Measurements from ENCODE around the gene SENP1. TPM values are rescaled to one million over a fixed set of nuclear protein-coding genes. Genes with fewer than 3 reads are reported as not detected.
A peak's percentile ranks its signal among the peaks of the same experiment; 100 is the strongest.

Gene SENP1
- total RNA-seq, 1 experiment from 2014 or later = 27.3 TPM

- in situ Hi-C loops (cut with HindIII; ENCODE audit: low sequenced_read_pairs) = no loop called here
- no peak for DNase-seq (ENCODE audit: low spot score)
Observed at GRCh38 chr12:48005750-48006021, 100.2 kb downstream of the SENP1 start.

GRCh38 chr12:48005001-48005749, 100.7 kb downstream of the SENP1 start:
- no peak for DNase-seq (ENCODE audit: low spot score)

GRCh38 chr12:48004053-48004941, 101.6 kb downstream of the SENP1 start, which contains the start of gene COL2A1:
Gene COL2A1 (minus strand): TSS chr12:48004476. CDS start chr12:48004321, 155 bp downstream.
- in situ Hi-C loops (cut with HindIII; ENCODE audit: low sequenced_read_pairs) = no loop called here

More at GRCh38 chr12:48005001-48005749, 100.7 kb downstream of the SENP1 start:
- in situ Hi-C loops (cut with HindIII; ENCODE audit: low sequenced_read_pairs) = no loop called here

DNA sequence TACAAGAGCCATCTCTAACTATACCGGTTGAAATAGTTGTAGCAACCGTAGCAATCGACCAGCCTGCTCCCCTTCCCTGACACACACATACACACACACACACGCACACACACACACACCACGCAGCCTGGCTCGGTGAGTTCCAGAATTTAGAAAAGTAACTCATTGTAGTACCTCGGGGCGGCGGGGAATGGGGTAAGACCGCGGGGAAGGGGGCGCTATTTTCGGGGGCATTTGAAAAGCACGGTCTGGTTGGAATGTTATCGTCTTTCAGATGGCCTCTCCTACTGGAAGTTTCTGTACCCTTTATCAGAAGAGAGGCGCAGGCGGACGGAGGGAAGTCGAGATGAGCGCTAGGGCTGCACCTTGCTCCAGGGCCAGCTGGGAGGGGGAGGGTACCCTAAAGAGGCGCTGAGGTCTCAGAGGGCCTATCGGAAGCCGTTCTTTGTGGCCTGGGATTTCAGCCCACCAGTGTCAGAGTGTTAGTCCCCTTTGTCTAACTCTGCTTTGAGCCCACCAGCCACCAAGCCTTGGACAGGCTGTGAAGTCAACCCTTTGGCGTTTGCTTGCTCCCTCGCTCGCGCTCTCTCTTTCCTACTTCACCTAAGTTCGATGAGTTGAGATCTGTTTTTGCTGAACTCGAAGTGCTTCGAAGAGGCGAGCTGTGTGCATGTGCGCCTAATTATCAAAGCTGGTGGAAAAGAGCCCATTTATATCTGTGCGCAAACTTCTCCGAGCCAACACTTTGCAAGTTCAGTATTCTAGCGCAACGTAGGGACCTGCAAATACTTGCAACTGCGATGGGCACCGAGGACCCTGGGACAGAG, 102.4 kb downstream of the SENP1 start:
- in situ Hi-C loops (cut with HindIII; ENCODE audit: low sequenced_read_pairs) = no loop called here
- DNase-seq (ENCODE audit: low spot score) = no peak

More at GRCh38 chr12:48004053-48004941, 101.6 kb downstream of the SENP1 start, which contains the start of gene COL2A1:
- DNase-seq (ENCODE audit: low spot score) = no peak

DNA sequence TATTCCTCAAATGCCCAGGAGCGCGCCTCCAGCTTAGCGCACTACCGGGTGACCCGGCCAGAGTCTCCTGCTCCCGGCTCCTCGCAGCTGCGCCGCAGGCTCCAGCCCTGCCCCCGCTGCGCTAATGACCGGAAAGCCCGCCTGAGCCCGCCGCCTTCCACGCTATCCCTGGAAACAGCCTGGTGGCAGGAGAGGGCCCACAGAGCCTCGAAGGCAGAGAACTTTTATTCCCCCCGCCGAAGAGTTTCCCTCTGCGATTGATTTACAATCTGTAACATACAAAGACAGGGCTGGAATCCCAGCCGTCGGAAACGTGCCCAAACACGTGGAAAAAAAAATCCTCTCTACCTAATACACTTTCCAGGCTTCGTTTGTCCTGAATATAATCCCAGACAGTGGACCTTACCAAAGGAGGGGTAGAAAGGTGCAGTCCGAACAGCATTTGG, 103.1 kb downstream of the SENP1 start:
- in situ Hi-C loops (cut with HindIII; ENCODE audit: low sequenced_read_pairs) = no loop called here

DNA sequence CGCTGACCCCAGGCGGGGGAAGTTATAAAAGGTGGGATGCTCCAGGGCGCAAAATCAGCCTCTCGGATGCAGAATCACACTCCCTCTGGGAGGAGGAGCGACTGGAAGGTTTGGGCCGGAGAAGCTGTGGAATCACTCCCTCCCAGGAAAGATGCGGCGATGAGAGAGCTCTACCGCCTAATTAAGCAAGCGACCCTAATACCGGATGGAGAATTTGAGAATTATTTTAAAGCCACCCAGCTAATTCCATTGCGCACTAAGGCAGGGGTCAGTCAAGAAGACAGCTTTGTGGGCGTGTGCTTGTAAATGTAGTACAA, 103.5 kb downstream of the SENP1 start:
- in situ Hi-C loops (cut with HindIII; ENCODE audit: low sequenced_read_pairs) = no loop called here
- no peak for DNase-seq (ENCODE audit: low spot score)

More for the DNA sequence above, 103.1 kb downstream of the SENP1 start:
- no peak for DNase-seq (ENCODE audit: low spot score)

DNA sequence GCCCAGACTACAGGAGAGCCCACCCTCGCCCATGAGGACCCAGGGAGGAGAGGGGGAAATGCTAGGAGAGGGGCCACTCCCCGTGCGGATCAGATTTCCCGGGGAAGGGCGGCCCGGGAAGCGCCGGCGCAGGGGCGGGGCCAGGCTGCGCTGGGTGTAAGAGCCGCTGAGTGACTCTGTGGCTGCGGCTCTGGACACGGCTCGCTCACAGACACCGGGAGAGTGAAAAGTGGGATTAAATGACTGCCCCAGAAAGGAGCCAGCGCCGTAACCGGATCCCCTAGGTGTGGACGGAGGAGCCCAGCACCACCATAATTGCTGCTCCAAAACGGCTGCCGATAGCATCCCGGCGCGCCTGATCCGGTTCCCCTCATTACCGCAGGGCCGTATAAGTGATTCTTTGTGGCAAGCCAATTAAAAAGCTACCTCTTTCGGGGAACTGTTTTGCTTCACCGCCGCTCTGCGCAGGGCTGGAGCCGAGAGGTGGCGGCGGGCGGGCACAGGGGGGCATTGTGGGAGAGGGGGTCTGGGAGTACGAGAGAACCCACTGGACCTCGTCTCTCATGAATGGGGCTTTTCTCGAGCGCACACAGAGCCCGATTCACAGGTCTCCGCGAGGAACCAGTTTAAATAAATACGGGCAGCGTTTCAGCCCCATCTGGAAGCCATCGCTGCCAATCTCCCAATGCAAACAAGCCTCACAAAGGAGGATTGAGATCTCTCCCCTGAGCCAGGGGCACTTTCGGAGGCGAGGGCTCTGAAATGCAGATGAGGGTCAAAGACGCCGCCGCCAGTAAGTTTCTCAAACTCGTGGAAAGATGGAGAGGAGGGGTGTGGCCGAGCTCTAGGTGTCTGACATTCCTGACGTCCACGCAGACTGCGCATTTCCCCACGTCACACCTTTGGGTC, 104.1 kb downstream of the SENP1 start:
- no peak for DNase-seq (ENCODE audit: low spot score)
- in situ Hi-C loops (cut with HindIII; ENCODE audit: low sequenced_read_pairs) = no loop called here

DNA sequence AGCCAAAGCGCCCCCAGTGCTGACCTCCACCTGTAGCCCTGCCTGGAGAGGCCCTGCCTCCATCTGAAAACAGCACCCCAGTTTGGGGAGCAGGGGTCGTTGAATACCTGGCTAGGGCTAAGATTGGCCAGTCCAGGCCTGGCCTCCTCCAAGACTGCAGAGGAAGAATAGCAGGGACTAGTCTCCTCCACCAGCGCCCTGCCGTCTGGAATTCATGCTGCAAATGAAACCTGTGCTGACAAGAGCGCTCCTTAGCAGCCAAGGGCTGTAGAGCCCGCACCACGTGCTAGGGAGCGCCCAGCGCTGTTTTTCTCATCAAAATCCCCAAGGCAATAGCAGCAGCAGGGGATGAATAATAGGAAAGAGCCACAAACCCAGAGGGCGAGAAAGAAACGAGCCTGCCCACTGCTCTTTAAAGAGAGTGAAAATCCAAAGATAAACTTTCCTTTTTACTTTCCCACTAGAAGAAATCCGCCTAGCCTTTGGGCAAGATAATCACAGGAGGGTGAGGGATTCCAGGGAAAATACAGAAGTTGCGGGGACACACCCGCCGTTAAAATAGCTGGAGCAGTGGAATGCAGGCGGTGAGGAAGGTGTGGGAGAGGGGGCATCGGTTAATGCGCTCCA, 104.9 kb downstream of the SENP1 start:
- in situ Hi-C loops (cut with HindIII; ENCODE audit: low sequenced_read_pairs) = no loop called here
- no peak for DNase-seq (ENCODE audit: low spot score)

DNA sequence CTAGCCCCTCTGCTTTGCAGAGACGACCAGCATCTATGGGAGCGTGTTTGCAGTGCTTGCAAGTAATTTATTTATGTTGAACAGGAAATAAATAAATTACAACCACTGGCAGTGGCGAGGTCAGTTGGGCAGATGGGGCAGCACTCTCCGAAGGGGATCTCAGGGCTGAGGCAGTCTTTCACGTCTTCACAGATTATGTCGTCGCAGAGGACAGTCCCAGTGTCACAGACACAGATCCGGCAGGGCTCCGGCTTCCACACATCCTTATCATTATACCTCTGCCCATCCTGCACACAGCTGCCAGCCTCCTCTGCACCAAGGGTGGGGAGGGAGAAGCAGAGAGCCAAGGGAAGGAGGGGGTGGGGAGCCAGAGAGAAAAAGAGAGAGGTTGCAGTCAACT, 106.1 kb downstream of the SENP1 start:
- in situ Hi-C loops (cut with HindIII; ENCODE audit: low sequenced_read_pairs) = no loop called here

GRCh38 chr12:47997321-47997720, 108.6 kb downstream of the SENP1 start:
- in situ Hi-C loops (cut with HindIII; ENCODE audit: low sequenced_read_pairs) = no loop called here
- DNase-seq (ENCODE audit: low spot score) = no peak

More for the DNA sequence above, 106.1 kb downstream of the SENP1 start:
- DNase-seq (ENCODE audit: low spot score) = no peak

- DNase-seq (ENCODE audit: low spot score) = peak; percentile 61
- in situ Hi-C loops (cut with HindIII; ENCODE audit: low sequenced_read_pairs) = no loop called here
Observed at GRCh38 chr12:47995981-47996401, 109.9 kb downstream of the SENP1 start.

DNA sequence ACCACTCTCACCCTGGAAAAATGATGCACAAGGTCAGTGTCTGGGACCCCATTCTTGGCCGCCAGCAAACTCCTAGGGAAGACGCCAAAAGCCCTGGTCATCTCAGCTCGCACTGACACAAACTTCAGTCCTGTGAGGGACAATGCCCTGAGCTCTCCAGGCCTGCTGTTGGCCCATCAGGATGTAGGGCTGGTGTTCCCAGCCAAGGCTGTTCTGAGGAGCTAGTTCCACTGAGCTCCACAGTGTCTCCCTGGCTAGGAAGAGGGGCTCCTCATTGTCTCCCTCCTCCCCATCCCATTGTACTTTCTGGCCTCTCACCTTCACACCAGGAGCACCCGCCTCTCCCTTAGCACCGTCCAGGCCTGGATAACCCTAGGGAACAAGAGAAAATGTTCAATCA, 112.4 kb downstream of the SENP1 start:
- in situ Hi-C loops (cut with HindIII; ENCODE audit: low sequenced_read_pairs) = no loop called here
- no peak for DNase-seq (ENCODE audit: low spot score)

Other genes starting within 250 kb of the SENP1 start
- gene VDR, start 201.1 kb downstream of the SENP1 start, total RNA-seq (2014; rRNA removed; shearing (Covaris generic)) = 0.06 and 0.07 TPM in 2 replicates
- gene TMEM106C, start 142.5 kb downstream of the SENP1 start, total RNA-seq (2014; rRNA removed; shearing (Covaris generic)) = 177 and 211 TPM in 2 replicates
- gene COL2A1, start 101.6 kb downstream of the SENP1 start, total RNA-seq (2014; rRNA removed; shearing (Covaris generic)) = 0.74 and 3.1 TPM in 2 replicates
- gene PFKM, start 13.3 kb upstream of the SENP1 start, total RNA-seq (2014; rRNA removed; shearing (Covaris generic)) = 71.9 and 90.2 TPM in 2 replicates
- 10.4 and 11.0 TPM in 2 replicates for gene ASB8, start 51.4 kb upstream of the SENP1 start, total RNA-seq (2014; rRNA removed; shearing (Covaris generic))
- 0.03 and 0.06 TPM in 2 replicates for gene CCDC184, start 77.6 kb upstream of the SENP1 start, total RNA-seq (2014; rRNA removed; shearing (Covaris generic))
- gene OR10AD1, start 97.2 kb upstream of the SENP1 start, total RNA-seq (2014; rRNA removed; shearing (Covaris generic)) = not detected in 2 replicates
- gene ZNF641, start 244.8 kb upstream of the SENP1 start, total RNA-seq (2014; rRNA removed; shearing (Covaris generic)) = 12.7 and 12.9 TPM in 2 replicates

Measured in G401 (cell line).